Fibroblast of lung (primary cell): ENCODE measurements around the gene GAS7.

Source experiments
- EZH2 ChIP-seq: IDR thresholded peaks from 2 replicates; pipeline ENCODE4 v1.5.1; 2012; ENCODE audit warnings: low read length, control low read depth, mild to moderate bottlenecking; ENCODE audit errors: missing control alignments
- TF ChIP-seq, protein P1 (sequence below), 2 donors: IDR thresholded peaks in 1 of 2; conservative IDR thresholded peaks in 1 of 2; 1 replicate in 1 of 2; 2 replicates in 1 of 2; pipeline ENCODE4 v1.5.1; 2011 to 2012; ENCODE audit warnings: low read length in 2 of 2, control low read depth in 1 of 2, inconsistent platforms in 1 of 2, low read depth in 1 of 2, mild to moderate bottlenecking in 1 of 2

- TF ChIP-seq, protein P1, sequence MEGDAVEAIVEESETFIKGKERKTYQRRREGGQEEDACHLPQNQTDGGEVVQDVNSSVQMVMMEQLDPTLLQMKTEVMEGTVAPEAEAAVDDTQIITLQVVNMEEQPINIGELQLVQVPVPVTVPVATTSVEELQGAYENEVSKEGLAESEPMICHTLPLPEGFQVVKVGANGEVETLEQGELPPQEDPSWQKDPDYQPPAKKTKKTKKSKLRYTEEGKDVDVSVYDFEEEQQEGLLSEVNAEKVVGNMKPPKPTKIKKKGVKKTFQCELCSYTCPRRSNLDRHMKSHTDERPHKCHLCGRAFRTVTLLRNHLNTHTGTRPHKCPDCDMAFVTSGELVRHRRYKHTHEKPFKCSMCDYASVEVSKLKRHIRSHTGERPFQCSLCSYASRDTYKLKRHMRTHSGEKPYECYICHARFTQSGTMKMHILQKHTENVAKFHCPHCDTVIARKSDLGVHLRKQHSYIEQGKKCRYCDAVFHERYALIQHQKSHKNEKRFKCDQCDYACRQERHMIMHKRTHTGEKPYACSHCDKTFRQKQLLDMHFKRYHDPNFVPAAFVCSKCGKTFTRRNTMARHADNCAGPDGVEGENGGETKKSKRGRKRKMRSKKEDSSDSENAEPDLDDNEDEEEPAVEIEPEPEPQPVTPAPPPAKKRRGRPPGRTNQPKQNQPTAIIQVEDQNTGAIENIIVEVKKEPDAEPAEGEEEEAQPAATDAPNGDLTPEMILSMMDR (conservative IDR thresholded peaks at IDR 0.05 in 1 of 2, IDR thresholded peaks at IDR 0.05 in 1 of 2; ENCODE audit: low read depth in 1 of 2, low read length in 2 of 2), result no peak
- no peak for TF ChIP-seq EZH2
Measured at GRCh38 chr17:9948928-9949327, 249.5 kb downstream of the GAS7 start.
